Activated CD8-positive, alpha-beta memory T cell treated with anti-CD3 and anti-CD28 coated beads for 24 hours (primary cell): ENCODE data around the gene MALSU1.

Experiments used
- DNase-seq: peaks from one replicate; pipeline ENCODE4 v3.0.0-alpha.2; 2020

Gene MALSU1

DNA sequence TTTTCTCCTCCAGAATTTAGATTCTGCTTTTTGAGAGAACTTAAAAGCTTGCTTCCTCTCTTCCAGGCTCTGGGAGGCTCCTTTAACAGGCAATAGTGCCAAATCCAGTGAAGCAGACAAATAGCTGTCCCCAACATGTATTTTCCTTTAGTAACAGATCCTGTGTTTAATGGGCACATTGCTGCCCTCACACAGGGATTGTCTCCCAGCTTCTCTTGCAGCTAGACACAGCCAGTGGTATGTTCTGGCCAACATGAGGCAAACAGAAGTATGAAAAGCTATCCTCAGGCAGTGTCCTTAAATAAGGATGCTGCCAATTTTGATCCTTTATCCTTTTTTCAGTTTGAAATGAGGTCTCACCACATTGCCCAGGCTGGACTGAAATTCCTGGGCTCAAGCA, 38.2 kb downstream of the MALSU1 start:
- DNase-seq: no peak

DNA sequence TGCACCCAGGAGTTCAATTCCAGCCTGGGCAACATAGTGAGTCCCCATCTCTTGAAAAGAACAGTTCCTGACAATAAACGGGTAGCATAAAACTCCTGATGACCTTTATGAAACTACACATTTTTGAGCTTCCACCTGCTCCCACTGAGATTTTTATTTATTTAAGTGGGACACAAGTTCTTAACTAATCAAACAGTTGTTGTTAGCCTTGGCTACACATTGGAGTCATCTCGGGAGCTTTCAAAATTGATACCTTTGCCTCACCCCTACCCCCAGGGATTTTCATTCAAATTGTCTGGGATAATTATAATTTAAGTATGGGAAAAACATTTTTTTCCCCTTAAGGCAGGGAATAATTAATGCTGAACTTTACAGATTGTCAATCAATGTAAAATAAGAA, 39.3 kb downstream of the MALSU1 start:
- no peak for DNase-seq

DNA sequence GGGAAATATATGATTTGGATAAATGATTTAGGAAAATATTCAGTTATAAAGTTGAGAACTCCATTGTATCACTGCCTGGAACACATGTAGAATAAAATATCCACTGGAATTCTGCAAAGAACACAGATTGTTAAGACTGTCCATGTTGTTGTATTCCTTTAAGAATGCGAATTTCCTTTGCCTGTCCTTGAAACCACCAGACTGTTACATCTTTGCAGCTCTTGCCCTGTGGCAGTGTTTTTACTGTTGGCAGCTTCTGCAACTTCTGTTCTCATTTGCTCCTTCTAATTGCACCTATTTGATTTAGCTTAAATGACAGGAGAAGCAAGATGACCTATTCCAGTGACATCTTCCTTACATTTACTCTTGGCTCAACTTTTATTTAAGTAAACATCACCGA, 39.7 kb downstream of the MALSU1 start:
- DNase-seq: no peak

DNA sequence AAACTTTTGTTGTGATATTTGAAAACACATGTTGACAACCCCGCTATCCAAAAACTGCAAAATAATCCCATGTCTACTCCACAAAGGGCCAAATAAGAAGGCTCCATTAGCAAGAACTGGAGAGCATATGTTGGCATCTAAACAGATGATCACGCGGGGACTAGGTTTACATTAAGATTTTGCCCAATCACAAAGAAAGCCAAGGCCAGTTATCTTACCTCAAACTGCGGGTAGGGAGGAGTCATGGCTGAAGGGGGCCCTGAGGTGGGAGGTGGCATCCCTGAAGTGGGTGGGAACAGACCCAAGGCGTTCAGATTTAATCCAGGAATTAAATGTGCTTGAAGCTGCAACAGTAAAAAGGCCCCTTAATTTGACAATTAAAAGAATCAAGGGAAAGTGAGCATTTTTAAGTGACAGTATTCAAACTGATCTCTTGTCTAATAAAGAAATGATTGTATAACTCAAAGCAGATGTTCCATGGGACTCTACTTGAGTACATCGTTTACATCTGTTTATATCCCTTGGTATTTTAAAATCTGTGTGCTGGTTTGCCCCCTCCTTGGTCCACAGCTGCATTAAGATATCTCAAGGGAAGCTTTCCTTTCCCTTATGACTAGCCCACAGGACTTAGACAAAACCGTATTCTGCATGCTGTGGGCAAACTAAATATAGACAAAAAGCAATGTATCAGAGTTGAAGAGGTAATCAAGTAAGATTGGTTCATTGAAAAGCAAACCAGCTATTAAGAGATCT, 42.9 kb downstream of the MALSU1 start:
- no peak for DNase-seq

DNA sequence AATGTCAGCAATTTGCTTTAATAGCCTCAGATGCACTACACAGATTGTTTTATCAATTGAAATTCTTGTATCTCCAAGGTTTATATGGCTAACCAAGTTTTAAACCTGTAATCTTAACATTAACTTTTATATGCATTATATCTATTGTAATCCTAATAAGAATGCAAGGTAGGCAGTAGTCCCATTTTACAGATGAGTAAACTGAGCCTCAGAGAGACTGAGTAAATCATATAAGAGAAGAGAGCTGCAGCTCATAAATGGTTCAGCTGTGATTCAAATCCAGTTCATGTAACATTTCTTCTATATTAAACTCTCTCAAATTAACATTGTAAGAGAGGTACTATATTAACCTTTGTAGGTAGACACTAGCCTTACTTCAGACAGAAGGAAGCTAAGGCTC, 44.0 kb downstream of the MALSU1 start:
- no peak for DNase-seq

DNA sequence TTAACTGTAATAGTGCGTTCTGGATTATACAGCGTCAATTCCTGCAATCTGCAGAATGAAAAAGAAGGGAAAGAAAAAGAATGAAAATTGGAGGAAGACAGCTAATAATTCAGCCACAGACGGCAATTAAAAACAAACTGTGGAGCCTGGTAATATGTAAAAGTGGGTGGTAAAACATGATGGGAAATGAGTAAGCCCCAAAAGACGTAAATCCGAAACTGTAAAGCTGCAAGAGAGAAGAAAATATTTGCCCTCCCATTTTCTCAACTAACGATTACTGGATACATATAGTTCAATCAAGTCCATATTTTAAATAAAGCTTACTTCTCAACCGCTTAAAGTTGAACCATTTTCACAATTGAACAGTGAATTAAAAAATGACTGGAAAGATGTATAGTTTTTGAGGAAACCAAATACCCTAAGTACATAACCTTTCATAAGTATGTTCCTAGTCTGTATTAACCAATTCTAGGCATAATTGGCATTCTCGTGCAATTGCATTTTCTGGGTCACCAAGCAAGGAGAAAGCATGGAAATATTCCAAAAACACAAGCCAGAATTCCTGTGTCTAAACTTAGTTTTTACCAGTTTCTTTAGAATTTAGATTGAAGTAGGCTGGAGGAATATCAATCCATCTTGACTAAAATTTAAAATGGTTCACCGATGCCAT, 44.8 kb downstream of the MALSU1 start:
- DNase-seq: no peak

DNA sequence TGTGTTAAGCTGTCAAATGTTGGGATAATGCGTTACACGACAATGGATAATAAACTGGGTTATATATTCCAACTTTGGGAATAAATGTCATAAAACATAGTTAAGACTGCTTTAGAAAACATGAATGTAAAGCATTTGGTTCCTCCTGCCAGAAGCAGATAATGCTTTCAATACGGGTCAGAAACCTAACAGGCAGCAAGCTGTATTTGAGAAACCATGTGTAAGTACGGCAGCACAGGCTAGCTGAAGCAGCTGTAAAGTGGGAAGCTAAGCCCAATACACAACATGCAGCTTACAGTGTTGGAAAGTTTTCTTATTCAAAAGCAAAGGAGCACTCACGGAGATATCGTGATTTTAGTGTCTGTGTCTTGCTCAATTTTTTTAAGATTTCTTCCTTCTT, 46.5 kb downstream of the MALSU1 start:
- no peak for DNase-seq

DNA sequence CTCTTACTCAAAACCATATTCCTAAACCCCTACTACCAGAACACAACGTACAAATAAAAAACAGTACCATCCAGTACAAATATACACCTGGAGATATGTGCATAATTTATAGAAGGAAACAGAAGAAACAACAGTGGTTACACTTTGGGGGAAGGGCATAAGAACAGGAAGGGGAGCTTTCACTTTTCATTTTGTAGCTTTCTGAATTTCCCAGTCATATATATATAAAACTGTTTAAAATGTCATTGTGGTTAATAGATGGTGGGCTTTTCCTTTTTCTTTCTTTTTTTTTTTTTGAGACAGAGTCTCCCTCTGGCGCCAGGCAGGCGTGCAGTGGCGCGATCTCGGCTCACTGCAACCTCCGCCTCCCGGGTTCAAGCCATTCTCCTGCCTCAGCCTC, 47.2 kb downstream of the MALSU1 start:
- DNase-seq: no peak

DNA sequence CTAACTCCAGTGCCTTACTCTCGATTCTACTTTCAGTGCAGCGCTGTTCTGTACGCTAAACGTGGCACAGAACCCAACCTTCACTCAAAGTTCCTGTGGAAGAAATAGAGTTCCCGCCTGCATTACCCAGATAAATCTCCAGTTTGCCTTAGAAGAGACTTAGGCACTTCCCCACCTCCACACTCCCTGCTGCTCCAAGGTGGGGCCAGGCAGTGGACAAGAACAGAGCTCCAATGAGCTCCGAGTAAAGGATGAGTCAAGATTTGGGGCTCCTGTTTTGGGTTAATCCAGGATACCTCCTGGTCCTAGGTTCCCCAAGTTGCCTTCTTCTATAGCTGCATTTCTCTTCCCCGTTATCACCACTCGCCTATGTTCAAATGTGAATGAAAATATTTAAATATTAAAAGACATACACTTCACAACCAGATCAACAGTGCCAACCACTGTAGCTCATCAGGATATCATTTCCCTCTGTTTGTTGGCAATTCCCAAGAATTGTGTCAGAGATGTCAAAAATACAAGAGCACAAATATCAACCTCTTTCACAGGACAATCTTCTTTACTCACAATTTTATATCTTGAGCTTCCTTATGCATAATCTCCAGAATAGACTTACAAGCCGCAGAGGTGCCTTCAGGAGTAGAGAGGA, 48.0 kb downstream of the MALSU1 start:
- DNase-seq: no peak

DNA sequence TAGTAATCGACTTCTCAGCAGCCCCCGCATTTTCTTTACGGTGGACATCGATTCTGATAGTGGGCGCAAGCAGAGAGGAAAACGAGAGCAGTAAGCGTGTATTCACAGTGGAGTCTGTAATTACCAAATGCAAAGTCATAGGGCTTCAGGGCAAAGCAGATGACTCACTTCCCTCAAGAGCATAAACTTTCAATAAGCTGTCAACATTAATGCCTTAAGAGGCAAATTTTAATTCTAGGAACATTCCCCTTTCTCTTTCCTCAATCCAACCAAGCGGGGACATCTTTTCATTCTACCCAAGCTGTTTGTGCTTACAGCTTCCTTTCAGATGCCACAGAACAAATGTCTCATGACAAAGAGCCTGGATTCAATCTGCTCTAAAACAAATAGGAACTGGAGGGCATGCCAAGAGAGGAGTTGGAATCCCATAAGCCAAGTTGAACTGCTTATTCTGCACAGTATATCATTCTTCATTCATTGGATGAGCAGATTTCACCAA, 48.6 kb downstream of the MALSU1 start:
- no peak for DNase-seq

DNA sequence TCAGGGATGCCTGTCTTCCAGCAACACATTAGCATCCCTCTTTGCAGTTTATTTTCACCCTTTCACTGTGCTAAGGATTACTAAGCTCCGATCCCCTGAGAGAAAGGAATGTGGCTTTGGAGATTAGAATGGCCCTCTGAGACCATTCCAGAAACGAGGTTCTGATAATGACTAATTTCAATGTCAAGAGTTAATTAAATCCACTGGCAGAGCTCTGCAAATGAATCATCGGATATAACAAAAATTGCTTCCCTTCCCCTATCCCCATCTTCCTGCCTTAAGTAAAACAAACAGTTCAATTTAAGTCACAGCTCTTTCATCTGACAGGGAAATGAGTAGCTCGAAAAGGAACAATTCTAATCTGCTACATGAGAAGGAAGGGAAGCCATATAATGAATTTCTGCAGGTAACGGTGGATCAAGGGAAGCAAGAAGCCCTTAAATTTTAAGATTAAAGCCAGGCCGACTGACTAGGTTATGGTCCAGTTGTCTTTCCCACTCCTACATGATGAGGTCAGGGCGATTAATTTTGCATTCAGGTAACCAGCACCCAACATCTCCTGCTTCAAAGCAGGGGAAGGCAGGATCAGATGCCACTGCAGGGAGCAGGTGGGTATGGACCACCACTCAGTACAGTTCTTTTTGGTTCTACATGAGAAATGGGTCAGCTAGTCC, 50.5 kb downstream of the MALSU1 start:
- DNase-seq: no peak

DNA sequence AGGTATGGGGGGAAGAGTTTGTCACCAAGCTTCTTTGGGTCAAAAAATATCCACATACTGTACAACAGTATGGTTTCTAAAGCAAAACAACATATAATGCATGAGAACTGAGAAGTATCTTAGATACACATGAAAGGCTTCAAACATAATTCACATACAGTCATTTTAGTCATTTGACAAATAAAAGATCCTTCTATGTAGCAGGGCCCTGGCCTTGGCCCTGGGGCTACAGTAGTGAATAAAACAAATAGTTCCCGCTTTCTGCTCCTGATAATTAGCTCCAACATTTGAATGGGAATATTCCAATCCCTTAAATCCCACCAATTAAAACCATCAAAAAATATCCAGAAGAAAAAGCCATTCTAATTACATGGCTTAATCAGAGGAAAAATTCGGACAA, 51.3 kb downstream of the MALSU1 start:
- DNase-seq: no peak

DNA sequence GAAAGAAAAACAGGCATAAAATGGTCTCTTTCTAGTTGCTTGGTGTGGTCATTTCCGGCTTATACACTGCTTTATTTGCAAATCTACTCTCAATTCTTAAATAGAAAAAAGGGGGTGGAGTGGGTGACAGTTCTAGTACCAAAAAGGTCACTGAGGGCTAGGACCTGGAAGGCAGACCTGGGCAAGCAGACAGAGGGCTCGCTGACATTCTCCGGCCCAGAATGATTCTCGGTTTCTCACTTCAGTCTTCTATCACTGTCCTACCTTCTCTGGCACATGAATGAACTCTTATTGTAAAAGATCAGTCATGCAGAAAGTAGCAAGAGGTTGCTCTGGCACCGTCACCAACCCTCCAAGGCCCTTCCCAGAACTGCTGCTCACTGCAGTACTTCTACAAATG, 54.0 kb downstream of the MALSU1 start:
- DNase-seq: no peak

DNA sequence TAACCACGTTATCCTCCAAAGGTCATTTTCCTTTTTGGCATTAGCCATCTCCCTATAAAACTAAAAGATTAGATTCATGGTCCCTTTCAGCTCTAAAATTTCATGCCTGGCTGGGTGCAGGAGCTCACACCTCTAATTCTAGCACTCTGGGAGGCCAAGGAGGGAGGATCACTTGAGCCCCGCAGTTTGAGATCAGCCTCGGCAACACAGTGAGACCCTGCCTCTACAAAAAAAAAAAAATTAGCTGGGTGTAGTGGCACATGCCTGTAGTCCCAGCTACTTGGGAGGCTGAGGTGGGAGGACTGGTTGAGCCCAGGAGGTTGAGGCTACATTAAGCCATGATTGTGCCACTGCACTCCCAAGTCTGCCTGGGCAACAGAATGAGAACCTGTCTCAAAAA, 57.0 kb downstream of the MALSU1 start:
- DNase-seq: no peak

DNA sequence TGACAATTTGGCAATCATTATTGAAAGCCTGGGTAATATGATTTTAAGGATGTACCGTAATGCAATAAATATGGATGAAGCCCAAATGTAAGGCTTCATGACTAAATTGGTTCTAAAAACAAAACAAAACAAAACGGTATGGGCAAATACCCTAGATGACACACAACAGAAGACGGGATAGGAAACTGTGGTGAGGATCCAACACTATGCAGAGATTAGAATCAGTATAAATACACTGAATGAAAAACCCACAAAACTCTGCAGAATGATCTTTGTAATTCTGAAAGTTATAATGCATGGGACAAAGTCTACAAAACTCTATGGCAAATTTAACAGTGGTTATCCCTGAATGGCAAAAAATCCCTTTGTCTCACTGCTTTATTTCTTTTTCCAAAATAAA, 57.6 kb downstream of the MALSU1 start:
- no peak for DNase-seq

DNA sequence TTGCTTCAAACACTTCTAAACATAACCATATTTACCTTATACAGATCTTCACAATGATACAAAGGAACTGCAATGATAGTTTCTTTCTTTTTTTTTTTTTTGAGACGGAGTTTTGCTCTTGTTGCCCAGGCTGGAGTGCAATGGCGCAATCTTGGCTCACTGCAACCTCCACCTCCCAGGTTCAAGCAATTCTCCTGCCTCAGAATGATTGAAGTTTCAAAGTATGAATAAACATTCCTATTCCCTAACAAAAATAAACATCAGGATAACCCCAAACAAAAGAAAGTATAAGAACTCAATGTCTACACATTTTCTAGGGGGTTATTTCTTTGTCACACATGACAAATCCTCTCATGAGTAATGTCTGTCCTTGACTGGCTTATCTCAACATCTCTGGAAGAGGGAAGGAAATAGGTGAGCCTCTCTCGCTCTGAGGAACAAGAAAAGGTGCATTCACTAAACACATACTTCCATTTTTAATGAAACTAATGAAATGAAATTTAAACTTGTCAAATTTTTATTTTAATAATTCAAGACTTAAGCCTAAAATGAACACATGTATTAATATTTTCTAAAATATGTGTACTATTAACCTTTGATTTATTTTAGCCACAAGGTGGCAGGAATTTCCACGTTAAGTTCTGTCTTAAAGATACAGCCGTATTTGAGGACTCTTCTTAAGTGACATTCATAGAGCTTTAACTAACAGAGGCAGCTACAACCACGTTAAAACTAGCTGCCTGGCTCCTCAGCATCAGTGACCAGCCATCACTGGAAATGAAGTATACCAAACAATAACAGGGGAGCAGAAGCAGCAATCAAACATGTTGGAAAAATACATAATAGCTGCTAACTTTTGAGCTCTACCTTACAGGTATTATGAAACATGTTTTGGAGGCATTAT, 58.3 kb downstream of the MALSU1 start:
- DNase-seq: no peak

DNA sequence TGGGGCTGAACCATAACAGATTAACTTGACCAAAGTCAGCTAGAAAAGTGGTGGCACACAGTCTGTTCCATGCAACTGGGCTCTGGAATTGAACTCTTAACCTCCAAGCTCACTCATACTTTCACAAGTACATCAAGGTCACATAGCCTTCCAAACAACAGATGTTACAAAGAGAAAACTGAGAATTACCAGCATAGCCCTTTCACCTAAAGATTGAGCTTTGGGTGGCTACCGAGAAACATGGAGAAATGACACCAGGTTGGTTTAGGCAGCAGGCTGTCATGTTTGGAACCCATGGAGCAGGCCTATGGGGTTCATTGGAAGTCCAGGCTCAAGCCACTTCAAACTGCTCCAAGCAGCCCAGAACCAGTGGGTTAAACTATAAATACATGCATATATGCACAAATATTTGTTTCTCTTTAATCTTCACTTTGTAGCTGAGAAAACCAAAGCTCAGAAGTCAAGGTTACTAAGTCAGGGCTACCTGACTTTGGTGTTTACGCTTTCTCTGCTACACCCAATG, 59.1 kb downstream of the MALSU1 start:
- DNase-seq: no peak
